CD4-positive, alpha-beta T cell treated with Interleukin-4 for 1 hour (primary cell): ENCODE measurements around the gene RBMS1.

Experiments used
- DNase-seq, 2 donors: peaks; one replicate each; pipeline ENCODE4 v3.0.0-alpha.2; 2020 to 2022

The RBMS1 gene

GRCh38 chr2:160355080-160355479 is 138.5 kb downstream of the RBMS1 start:
- DNase-seq, result no peak

GRCh38 chr2:160354677-160355076 is 138.9 kb downstream of the RBMS1 start:
- DNase-seq, result no peak

DNA sequence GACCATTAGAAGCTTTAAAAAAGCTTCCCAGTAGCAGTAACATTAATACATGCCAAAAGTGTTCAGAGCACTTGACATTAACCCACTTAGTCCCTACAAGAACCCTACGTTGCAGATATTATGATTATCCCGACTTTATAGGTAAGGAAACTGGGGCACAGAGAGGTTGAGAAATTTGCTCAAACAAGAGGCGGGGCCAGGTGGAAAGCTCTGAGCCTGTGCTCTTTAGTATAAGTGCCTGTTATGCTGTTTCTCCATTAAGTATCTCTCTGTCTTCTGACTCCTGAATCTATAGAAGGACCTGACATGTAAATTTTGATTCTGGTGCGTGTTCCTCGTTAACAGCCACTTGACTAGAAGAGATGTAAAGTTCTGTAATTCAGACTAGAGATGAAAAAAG is 139.8 kb downstream of the RBMS1 start:
- no peak for DNase-seq

GRCh38 chr2:160353166-160353565 is 140.4 kb downstream of the RBMS1 start:
- DNase-seq, result peak; percentile 23 to 47

- no peak for DNase-seq
These were observed 141.1 kb downstream of the RBMS1 start for GRCh38 chr2:160352500-160352899.

DNA sequence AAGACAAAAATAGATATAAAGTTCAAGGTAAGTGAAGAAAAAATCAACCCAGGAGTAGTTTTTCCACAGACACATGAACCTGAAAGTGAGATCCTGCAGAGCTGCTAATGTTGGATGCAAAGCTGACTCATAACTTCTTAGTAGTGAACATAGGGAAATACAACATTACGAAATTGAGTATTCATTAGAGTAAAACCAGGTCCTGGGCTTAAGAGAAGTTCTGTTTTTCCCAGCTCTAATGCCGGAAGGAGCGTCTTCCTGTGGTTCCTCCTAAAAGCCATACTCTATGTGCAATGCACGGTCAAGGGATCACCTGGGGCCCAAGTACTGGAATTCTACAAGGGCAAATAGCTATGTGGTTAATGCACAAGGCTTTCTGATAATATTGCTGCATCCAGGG is 141.7 kb downstream of the RBMS1 start:
- DNase-seq, result no peak

DNA sequence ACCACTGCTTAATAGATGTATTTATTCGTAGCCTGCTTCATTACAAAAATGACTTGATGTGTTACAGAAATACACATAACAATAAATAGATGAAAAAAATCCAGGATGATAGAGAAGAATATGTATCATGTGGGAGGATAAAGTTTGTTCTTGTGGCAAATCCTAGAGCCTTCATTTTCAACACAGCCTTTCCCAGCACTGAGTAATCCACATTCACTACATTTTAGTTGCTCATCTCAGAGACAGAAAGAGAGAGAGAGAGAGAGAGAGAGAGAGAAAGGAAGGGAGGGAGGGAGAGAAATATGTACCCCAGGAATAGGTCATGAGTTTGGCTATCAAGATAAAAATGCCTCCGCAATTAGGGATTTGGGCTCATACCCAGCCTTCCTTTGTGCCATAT is 144.3 kb downstream of the RBMS1 start:
- no peak for DNase-seq

DNA sequence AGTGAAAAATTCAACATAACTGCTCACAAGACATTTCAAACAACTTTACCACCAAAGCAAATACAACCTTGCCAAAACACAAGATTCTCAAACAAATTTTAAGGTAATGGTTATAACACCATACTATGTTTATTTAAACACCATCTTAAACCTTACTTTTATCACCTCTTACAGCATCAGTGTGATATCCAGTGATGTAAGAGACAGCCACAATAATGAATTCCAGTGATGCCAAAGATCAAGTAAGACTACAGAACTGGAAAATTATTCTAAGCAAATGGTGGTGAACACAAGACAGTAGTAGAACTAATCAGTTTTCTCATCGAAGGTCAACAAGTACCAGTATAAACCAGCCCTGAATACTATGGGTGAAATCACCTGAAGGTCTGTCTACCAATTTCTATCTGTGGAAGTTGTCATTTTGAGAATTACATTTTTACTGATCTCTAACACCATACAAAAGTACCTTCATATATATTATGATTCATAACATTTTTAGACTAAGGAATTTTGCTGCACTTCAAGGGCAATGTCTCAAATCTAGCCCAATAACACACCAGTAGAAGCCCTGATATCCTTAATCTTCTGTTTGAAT is 146.2 kb downstream of the RBMS1 start:
- DNase-seq, result no peak

GRCh38 chr2:160345071-160345764 is 148.4 kb downstream of the RBMS1 start:
- DNase-seq, result no peak

DNA sequence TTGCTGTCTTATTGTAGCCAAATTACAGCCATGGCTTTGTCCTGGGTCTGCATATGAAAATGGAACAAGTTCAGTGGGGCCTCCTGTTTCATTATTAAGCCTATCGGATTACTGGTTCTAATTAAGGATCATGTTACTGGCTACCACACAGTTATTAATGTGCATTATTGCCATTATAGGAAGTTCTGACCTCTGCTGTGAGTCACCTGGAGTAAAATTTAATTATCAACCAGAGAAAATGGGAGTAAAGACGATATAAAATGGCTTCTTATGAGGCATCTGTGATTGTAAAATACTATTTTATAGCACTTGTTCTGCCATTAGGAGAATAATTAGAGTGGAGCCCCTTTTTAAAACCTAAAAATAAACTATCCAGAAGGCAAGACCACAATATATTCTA is 150.2 kb downstream of the RBMS1 start:
- no peak for DNase-seq

GRCh38 chr2:160339726-160340125 is 153.9 kb downstream of the RBMS1 start:
- DNase-seq, result no peak

DNA sequence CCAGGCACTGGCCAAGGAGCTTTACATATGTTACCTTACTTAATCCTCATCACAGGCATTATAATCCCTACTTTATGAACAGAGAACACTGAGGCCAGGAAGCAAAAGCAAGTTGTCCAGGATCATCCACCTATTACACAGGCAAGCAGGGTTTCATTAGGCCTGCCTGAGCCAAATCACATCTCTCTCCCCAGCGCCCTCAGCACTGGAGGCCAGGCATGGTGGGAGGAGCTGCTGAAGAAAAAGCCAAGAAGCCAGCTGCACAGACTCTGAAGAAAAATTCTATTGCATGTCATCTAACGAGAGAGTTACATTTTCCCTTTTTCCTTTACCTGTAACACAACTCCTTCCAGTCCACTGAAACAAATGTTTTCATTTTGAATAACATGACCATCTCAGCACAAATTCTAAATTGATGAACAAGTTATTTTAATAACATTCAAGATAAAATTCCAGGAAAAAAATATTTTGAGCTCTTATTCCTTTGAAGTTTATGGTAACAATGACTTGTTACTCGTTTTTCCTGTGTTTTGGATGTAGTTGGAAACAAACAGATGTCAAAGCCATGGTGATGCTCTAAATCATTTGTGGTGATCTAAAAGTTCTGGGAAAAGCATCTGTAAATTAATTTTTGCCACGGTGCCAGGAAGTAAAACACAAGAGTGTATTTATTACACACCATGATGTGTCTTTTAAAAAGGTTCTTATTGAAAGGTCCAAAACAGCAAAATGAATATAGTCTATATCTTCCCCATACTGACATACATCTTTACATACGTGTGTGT is 154.5 kb downstream of the RBMS1 start:
- DNase-seq, result no peak

GRCh38 chr2:160337728-160338127 is 155.9 kb downstream of the RBMS1 start:
- DNase-seq, result no peak

GRCh38 chr2:160336635-160337034 is 157.0 kb downstream of the RBMS1 start:
- no peak for DNase-seq

- no peak for DNase-seq
These were observed 157.5 kb downstream of the RBMS1 start for GRCh38 chr2:160336105-160336504.

GRCh38 chr2:160335441-160335840 is 158.2 kb downstream of the RBMS1 start:
- DNase-seq, result no peak

- no peak for DNase-seq
These were observed 159.4 kb downstream of the RBMS1 start for GRCh38 chr2:160334028-160334741.

GRCh38 chr2:160333324-160334027 is 160.1 kb downstream of the RBMS1 start:
- DNase-seq, result no peak

GRCh38 chr2:160332318-160332717 is 161.3 kb downstream of the RBMS1 start:
- DNase-seq, result peak; percentile 13 to 37

GRCh38 chr2:160331258-160332025 is 162.2 kb downstream of the RBMS1 start:
- no peak for DNase-seq

- DNase-seq, result no peak
These were observed 164.6 kb downstream of the RBMS1 start for GRCh38 chr2:160328811-160329527.
